Neutrophil (primary cell): Measurements from ENCODE around the gene SLC34A3.

Source experiments
- H3K27ac ChIP-seq: fragments of 200-600 bp; sonication (generic); 2 replicates; pipeline ENCODE4 v1.5.1; 2016; ENCODE audit warnings: mild to moderate bottlenecking, moderate library complexity
- H3K27me3 ChIP-seq: fragments of 200-600 bp; sonication (generic); 2 replicates; pipeline ENCODE4 v1.6.0; 2016; ENCODE audit warnings: mild to moderate bottlenecking
- H3K36me3 ChIP-seq: fragments of 200-600 bp; sonication (generic); 2 replicates; pipeline ENCODE4 v1.5.1; 2017
- H3K4me1 ChIP-seq, 2 experiments: fragments of 200-600 bp in 1 of 2; sonication (generic) in 1 of 2; 1 replicate in 1 of 2; 2 replicates in 1 of 2; pipeline versions ENCODE4 v1.5.1 to v1.6.1; 2013 to 2016; ENCODE audit warnings: low read depth in 1 of 2, low read length in 1 of 2, mild to moderate bottlenecking in 1 of 2, moderate library complexity in 1 of 2; ENCODE audit not compliant: control insufficient read depth in 1 of 2, insufficient read depth in 1 of 2
- H3K4me3 ChIP-seq, 2 experiments: fragments of 200-600 bp in 1 of 2; sonication (generic) in 1 of 2; 1 replicate in 1 of 2; 2 replicates in 1 of 2; pipeline ENCODE4 v1.5.1; 2013 to 2016; ENCODE audit warnings: low read depth in 1 of 2, low read length in 1 of 2, mild to moderate bottlenecking in 1 of 2, moderate library complexity in 1 of 2
- H3K9me3 ChIP-seq: fragments of 200-600 bp; sonication (generic); 2 replicates; pipeline ENCODE4 v1.5.1; 2016
- CTCF ChIP-seq: fragments of 200-600 bp; sonication (generic); IDR thresholded peaks from 2 replicates; pipeline ENCODE4 v1.5.1; 2016; ENCODE audit warnings: antibody characterized with exemption

Gene SLC34A3

GRCh38 chr9:137229903-137230704 is 597 bp upstream of the SLC34A3 start:
- no peaks in the 10 kb centered on the region for H3K36me3 ChIP-seq
- no peak overlapping the region for H3K4me3 ChIP-seq
- H3K4me1 ChIP-seq: no peaks in the 10 kb centered on the region
- no peaks in the 10 kb centered on the region for H3K9me3 ChIP-seq
- no peak for TF ChIP-seq CTCF
- no peak overlapping the region for H3K27ac ChIP-seq
- peaks cover 79% of the 10 kb centered on the region for H3K27me3 ChIP-seq

- peaks cover 6 to 9% of the 10 kb centered on the region in 2 experiments for H3K4me1 ChIP-seq
- no peak overlapping the region for H3K27ac ChIP-seq
- no peaks in the 10 kb centered on the region for H3K36me3 ChIP-seq
- peaks cover 74% of the 10 kb centered on the region for H3K27me3 ChIP-seq
- no peak overlapping the region for H3K4me3 ChIP-seq
- H3K9me3 ChIP-seq: no peaks in the 10 kb centered on the region
- TF ChIP-seq CTCF: no peak
Measured at GRCh38 chr9:137231372-137232039, 805 bp downstream of the SLC34A3 start.

DNA sequence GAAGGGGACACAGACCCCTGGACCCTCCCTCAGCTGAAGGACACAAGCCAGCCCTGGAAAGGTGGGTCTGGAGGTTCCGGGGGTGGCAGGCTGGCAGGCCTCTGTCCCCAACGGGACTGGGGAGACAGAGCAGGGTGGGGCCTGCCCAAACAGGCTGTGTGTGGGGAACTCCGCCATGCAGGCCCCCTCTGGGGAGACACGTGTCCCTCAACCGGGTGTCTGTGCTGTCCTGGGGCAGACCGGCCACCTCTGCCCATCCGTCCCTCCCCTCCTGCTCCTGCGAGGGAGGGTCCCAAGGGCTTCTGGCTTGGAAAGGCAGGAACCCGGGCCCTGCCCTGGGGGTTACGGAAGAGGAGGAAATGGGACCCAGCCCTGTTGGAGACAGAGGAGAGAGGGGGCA is 1.4 kb downstream of the SLC34A3 start:
- Histone ChIP-seq H3K9me3 (no peaks in the 10 kb centered on the region), H3K4me3 (no peak overlapping the region), H3K36me3 (no peaks in the 10 kb centered on the region), H3K27ac (no peak overlapping the region), H3K27me3 (peaks cover 68% of the 10 kb centered on the region), H3K4me1 (peaks cover 11 to 15% of the 10 kb centered on the region in 2 experiments)
- TF ChIP-seq CTCF: no peak

DNA sequence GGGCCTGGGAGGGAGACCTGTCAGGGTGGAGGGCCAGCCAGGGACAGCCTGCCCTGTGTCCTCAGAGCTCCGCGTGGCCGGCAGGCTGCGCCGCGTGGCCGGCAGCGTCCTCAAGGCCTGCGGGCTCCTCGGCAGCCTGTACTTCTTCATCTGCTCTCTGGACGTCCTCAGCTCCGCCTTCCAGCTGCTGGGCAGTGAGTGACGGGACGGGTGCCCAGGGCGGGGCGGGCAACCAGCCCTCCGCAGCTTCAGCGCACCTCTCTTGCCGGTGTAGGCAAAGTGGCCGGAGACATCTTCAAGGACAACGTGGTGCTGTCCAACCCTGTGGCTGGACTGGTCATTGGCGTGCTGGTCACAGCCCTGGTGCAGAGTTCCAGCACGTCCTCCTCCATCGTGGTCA is 1.8 kb downstream of the SLC34A3 start:
- no peak for TF ChIP-seq CTCF
- no peak overlapping the region for H3K4me3 ChIP-seq
- H3K27ac ChIP-seq: no peak overlapping the region
- peaks cover 16 to 19% of the 10 kb centered on the region in 2 experiments for H3K4me1 ChIP-seq
- no peaks in the 10 kb centered on the region for H3K36me3 ChIP-seq
- no peaks in the 10 kb centered on the region for H3K9me3 ChIP-seq
- H3K27me3 ChIP-seq: peaks cover 64% of the 10 kb centered on the region

DNA sequence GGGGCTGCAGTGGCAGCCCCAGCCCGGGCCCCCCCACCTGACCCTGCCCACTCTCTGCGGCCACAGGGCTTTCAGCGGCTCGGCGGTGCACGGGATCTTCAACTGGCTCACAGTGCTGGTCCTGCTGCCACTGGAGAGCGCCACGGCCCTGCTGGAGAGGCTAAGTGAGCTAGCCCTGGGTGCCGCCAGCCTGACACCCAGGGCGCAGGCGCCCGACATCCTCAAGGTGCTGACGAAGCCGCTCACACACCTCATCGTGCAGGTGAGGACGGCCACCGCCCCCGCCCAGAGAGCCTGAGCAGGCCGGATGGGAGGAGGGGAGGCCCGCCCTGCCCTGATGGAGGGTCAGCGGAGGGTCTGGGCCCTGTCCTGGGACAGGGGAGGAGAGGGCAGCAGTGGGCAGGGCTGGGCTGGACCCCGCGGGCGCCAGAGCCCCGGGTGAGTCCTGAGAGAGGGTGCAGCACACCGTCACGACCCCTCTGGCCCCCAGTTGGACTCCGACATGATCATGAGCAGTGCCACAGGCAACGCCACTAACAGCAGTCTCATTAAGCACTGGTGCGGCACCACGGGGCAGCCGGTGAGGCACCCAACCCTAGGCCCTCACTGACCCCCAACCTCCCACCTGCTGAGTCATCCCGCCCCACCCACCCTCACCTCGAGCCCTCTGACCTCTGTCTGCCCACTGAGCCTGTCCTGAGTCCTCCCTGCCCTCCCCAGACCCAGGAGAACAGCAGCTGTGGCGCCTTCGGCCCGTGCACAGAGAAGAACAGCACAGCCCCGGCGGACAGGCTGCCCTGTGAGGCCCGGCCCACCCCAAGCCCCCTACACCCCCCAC is 2.7 kb downstream of the SLC34A3 start:
- no peaks in the 10 kb centered on the region for H3K9me3 ChIP-seq
- H3K4me3 ChIP-seq: no peak overlapping the region
- H3K27me3 ChIP-seq: peaks cover 56% of the 10 kb centered on the region
- no peak overlapping the region for H3K27ac ChIP-seq
- H3K36me3 ChIP-seq: no peaks in the 10 kb centered on the region
- peaks cover 24 to 26% of the 10 kb centered on the region in 2 experiments for H3K4me1 ChIP-seq
- TF ChIP-seq CTCF: no peak
